ENCODE data around the gene XPNPEP2.

XPNPEP2 gene

GRCh38 chrX:129738466-129739308, at the start of gene XPNPEP2:
Gene XPNPEP2, plus strand, starts transcription at chrX:129738979. Its CDS starts 235 bp downstream, at chrX:129739214.
- no peak for DNase-seq

GRCh38 chrX:129689796-129690195, 49.0 kb upstream of the XPNPEP2 start:
- DNase-seq: no peak

GRCh38 chrX:129690435-129690834, 48.3 kb upstream of the XPNPEP2 start:
- no peak for DNase-seq

DNA sequence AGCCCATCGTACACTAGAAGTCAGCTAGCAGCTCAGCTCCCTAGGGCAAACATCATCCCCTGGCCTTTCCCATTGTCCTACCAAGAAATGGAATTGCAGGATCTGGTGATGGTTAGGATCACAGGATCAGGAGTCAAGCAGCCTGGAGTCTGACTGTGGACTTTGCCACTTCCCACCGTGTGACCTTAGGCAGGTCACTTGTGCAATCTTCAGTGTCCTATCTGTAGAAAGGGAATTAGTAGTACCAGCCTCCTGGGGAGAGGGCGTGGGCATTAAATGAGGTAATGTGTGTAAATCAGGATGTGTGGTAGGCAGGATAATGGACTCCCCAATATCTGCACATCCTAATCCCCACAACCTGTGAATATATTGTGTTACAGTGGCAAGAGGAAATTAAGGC, 45.4 kb upstream of the XPNPEP2 start:
- no peak for DNase-seq

DNA sequence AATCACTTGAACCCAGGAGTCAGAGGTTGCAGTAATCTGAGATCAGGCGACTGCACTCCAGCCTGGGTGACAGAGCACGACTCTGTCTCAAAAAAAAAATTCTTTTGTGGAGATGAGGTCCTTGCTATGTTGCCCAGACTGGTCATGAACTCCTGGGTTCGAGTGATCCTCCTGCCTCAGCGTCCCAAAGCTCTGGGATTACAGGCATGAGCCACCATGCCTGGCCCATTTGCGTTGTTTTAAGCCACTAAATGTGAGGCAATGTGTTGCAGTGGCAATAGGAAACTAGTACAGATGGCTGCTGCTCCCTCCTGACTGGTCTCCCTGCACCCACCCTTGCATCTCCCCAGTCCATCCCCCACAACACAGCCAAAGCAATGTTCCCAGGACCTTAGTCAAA, 44.0 kb upstream of the XPNPEP2 start:
- no peak for DNase-seq

- no peak for DNase-seq
Measured at GRCh38 chrX:129695535-129695934, 43.2 kb upstream of the XPNPEP2 start.

DNA sequence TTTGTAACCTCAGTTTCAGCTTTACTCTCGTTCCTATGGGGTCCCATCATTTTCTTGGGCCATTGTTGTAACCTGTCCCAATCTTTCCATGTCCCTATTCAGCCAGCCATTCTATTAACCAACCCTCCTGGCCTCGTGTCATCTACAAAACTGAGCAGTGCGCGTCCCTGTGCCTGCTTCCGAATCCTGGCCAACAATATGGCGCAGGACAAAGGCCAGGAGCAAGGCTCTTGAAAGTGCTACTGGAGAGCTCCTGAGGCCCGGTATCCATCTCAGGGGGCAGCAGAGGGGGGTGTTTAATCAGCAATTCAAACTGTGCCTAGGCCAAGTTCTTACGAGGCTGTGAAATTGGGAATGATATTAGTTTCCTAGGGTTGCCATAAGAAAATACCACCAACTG, 42.8 kb upstream of the XPNPEP2 start:
- DNase-seq: no peak

DNA sequence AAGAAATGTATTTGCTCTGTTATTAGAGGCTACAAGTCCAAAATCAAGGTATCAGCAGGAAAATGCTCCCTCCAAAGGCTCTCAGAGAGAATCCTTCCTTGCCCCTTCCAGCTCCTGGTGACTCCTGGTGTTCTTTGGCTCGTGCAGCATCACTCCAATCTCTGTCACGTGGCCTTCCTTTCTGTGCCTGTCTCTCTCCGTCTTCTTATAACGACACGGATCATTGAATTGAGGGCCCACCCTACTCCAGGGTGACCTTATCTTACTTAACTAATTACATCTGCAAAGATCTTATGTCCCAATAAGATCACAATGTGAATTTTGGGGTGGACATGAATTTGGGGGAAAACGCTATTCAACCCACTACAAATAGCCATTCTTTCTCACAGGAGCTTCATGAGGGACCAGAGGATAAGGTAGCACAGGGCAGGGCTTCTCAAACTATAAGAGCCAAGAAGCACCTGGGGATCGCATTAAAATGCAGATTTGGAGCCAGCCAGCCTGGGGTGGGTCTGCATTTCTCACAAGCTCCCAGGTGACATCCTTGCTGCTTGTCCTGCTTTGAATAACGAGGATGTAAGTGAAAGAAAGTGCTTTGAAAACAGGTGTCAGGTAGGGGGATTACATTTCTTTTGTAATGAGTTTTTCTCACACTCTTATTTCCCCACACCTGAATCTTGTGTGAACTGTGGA, 42.2 kb upstream of the XPNPEP2 start:
- DNase-seq: no peak

DNA sequence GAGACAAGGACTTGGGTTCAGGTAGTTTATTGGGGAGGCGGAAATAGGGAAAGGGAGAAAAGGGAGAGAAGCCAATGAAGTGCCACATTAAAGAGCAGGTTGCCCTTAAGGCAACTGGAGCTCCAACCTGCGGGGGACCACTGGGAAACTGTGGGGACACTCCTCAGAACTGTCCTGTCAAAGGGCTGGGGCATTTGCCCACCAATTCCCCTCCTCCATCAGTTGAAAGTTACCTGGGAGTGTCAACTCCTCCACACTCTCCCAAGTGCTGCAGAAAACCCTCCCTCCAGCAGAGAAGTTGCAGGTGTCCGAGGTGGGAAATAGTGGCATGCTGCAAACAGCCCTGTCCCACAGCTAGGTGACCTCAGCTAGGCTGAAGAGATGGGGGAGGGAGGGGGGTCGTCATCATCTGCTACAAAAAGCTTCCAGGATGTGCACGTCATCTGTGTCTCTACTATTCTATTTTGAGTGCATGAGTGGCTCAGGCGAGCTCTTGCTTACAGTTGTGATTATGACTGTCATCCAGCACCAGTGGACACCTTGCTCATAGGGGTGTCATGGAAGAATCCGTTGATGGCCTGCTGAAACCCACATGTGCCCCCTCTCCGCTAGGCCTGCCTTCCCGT, 41.5 kb upstream of the XPNPEP2 start:
- no peak for DNase-seq

DNA sequence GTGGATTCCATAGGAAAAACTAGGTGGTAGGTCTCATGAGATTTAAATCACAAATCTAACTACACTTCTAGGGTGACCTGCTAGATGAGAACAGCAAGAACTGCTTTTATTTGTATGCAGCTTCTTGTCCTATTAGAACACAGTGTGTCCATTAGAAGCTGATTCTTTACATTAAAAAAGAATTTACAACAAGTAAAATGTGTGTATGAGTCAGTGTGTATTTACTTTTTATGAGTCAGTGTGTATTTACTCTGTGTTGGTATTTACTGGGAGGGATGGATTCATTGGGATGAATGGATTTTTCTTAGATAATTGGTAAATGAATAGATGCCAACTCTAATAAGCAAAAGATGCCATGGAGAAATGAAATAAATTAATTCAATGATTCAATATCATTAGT, 40.6 kb upstream of the XPNPEP2 start:
- DNase-seq: no peak

GRCh38 chrX:129700536-129700935, 38.2 kb upstream of the XPNPEP2 start:
- no peak for DNase-seq

DNA sequence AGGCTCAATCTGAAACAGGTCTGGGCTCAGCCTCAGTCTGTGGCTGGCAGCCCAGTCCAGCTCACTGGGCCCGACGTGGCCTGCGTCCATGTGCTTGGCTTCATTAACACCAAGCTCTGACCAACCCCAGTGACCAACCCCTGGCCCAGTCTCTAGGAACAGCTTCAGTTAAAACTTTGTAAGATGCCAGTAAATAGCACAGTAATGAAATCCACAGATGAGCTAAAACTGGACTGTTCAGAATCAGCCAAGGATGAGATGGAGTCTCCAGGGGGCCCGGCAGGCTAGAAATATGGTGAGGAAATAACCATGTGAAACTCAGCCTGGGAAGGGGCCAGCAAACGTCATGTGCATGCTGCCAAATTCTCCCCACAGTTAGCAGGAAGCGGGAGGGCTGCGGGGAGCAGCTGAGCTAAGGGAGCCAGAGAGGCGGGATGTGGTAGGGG, 37.1 kb upstream of the XPNPEP2 start:
- no peak for DNase-seq

GRCh38 chrX:129704491-129704890, 34.3 kb upstream of the XPNPEP2 start:
- DNase-seq: no peak

GRCh38 chrX:129705377-129705925, 33.3 kb upstream of the XPNPEP2 start:
- no peak for DNase-seq

DNA sequence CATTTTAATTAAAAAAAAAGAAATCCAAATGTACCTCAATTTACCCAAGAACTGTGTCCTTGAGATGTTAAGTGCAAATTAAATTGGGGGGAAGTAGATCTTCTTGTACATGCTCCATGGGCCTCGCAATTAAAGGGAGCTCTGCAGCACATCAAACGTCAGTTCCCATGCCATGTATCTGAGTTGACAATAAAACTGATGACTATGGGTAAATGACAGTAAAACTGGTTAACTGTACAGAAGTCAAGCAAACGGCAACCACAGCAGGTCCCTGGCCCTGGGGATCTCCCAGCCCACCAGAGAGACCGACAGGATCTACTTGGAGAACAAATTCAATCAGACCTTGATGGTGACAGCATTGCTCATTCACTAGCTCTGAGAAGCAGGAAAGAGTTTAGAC, 32.8 kb upstream of the XPNPEP2 start:
- no peak for DNase-seq

- no peak for DNase-seq
Measured at GRCh38 chrX:129706400-129707072, 32.2 kb upstream of the XPNPEP2 start.

DNA sequence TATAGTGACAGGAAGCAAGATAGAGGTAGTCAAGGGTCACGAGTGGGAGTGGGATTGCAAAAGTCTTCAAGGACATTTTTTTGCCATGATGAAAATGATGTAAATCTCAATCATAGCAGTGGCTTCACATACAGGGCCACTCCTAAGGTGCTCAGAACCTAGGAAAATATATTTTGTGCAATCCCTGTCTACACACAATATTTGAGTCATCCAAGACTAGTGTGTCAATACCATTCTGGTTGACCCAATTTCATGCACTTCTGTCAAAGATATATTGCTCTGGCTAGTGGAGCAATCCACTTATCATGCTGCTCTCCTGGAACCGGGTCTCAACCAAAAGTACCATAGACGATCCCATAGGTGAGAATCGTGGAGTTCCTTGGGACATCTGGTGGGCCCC, 24.2 kb upstream of the XPNPEP2 start:
- no peak for DNase-seq

DNA sequence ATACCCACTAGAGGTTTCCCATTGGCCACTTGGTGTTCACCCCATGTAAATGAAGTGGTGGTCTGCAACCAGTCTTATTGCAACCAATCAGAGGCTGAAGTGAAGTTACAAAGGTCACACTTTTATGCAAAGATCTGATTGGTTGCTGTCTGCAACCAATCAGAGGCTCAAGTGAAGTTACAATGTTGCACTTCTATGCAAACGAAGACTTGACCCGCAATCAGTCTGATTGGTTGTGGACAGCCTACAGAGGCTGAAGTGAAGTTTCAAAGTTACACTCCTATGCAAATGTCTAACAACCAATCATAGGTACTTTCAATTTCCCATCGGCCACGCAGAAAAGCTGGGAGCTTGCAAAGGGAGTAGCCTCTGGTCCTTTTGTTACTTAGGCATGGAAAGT, 22.3 kb upstream of the XPNPEP2 start:
- no peak for DNase-seq

GRCh38 chrX:129717892-129718291, 20.9 kb upstream of the XPNPEP2 start:
- no peak for DNase-seq

- DNase-seq: no peak
Measured at GRCh38 chrX:129718676-129719075, 20.1 kb upstream of the XPNPEP2 start.

GRCh38 chrX:129719268-129719667, 19.5 kb upstream of the XPNPEP2 start:
- DNase-seq: no peak

DNA sequence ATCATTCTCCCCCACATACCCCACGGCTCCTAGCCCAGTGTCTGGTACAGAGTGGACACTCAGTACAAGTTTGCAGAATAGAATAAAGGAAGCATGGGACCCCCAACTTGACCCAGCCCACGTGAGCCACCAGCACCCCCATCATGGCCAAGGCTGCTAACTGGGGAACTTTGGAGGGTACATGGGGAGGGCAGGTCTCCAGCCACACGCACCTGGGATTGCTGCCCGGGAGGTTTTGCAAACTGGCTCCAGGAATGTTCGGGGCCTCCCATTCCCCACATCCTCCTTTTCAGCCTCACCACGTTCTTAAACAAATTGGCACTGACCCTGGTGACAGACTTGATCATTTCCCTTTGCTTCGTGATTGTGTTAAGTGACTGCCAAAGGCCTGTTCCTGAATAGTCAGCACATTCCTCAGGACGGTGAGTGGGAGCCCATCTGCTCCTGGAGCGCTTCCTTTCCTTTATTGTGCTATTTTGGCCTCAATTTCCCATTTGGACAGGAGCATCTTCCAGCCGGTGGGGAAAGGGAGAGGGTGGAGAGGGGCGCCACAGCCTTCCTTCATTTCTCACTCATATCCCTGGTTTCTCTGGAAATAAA, 18.7 kb upstream of the XPNPEP2 start:
- no peak for DNase-seq

DNA sequence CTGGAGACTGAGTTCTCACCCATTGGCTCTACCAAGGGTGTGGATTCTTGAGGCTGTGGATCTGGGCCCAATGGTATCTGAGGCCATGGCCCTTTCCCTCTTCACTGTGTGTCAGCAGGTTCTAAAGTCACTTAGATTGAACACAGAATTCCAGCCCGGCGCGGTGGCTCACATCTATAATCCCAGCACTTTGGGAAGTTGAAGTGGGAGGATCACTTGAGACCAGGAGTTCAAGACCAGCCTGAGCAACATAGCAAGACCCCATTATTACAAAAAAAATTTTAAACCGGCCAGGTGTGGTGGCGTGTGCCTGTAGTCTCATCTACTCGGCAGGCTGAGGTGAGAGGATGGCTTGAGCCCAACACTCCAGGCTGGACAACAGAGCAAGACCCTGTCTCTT, 18.0 kb upstream of the XPNPEP2 start:
- DNase-seq: no peak
